Caco-2 (cell line): Measurements from ENCODE around the gene AKAIN1. TPM values are rescaled to one million over a fixed set of nuclear protein-coding genes. Genes with fewer than 3 reads are reported as not detected.

Source experiments
- BruUV-seq: library from RNA; stranded (reverse); fragments of 400-500 nt; replicated peaks from 2 replicates; lab custom pipeline; 2021; lab: Mats Ljungman, UMichigan
- CTCF ChIA-PET: fragments of 300-600 bp; sonication (Branson Sonifier 250); formaldehyde crosslinking; loops from one replicate; lab custom pipeline; 2022; ENCODE audit warnings: antibody characterized with exemption; lab: Charles Lee
- POLR2A ChIA-PET: fragments of 300-600 bp; sonication (Branson Sonifier 250); formaldehyde crosslinking; loops from one replicate; lab custom pipeline; 2022; ENCODE audit warnings: antibody characterized with exemption; lab: Charles Lee
- DNase-seq, 2 experiments: peaks; one replicate each; pipeline versions ENCODE4 v3.0.0 to v3.0.0-alpha.2; 2020 to 2022
- H3K27me3 ChIP-seq: replicated peaks from 2 replicates; pipeline ENCODE4 v1.6.0; 2011; ENCODE audit warnings: low read length; ENCODE audit not compliant: control insufficient read depth, insufficient read depth
- H3K36me3 ChIP-seq: 2 replicates; pipeline ENCODE4 v1.5.1; 2011; ENCODE audit warnings: low read length; ENCODE audit not compliant: control insufficient read depth, insufficient read depth
- H3K4me1 ChIP-seq: fragments of 250-450 bp; sonication (Bioruptor Pico); 2 replicates; pipeline ENCODE4 v1.5.1; 2020; ENCODE audit warnings: mild to moderate bottlenecking
- H3K4me3 ChIP-seq: 2 replicates; pipeline ENCODE4 v1.5.1; 2011; ENCODE audit warnings: low read depth, mild to moderate bottlenecking, control low read depth, low read length
- H3K9me3 ChIP-seq: fragments of 250-450 bp; sonication (Bioruptor Pico); 2 replicates; pipeline ENCODE4 v1.5.1; 2020; ENCODE audit warnings: mild to moderate bottlenecking, moderate library complexity
- H3K27ac Mint-ChIP-seq: one replicate; pipeline ENCODE4 v1.8.0; 2022; ENCODE audit warnings: mixed read lengths; ENCODE audit not compliant: unreplicated experiment
- H3K27me3 Mint-ChIP-seq: one replicate; pipeline ENCODE4 v1.8.0; 2022; ENCODE audit warnings: mixed read lengths; ENCODE audit not compliant: insufficient read depth, unreplicated experiment
- H3K36me3 Mint-ChIP-seq: one replicate; pipeline ENCODE4 v1.8.0; 2022; ENCODE audit warnings: mild to moderate bottlenecking, mixed read lengths; ENCODE audit not compliant: insufficient read depth, unreplicated experiment
- H3K4me1 Mint-ChIP-seq: one replicate; pipeline ENCODE4 v1.8.0; 2022; ENCODE audit warnings: low read depth, mixed read lengths; ENCODE audit not compliant: unreplicated experiment
- H3K4me3 Mint-ChIP-seq: one replicate; pipeline ENCODE4 v1.8.0; 2022; ENCODE audit warnings: mild to moderate bottlenecking, moderate library complexity, mixed read lengths; ENCODE audit not compliant: unreplicated experiment
- H3K9me3 Mint-ChIP-seq: one replicate; pipeline ENCODE4 v1.8.0; 2022; ENCODE audit warnings: mixed read lengths; ENCODE audit not compliant: unreplicated experiment
- intact Hi-C: fragments of 100-400 bp; cut with micrococcal nuclease; formaldehyde crosslinking; loops from one replicate; pipeline ENCODE4 v1.10.0; 2022; ENCODE audit not compliant: unreplicated experiment
- total RNA-seq: library from RNA; stranded (reverse); gene quantifications from 2 replicates; pipeline ENCODE4 v1.2.3, GENCODE V29; 2022
- TF ChIP-seq, protein P1 (sequence below), 2 experiments: fragments of 200-600 bp in 1 of 2; IDR thresholded peaks; 1 replicate in 1 of 2; 2 replicates in 1 of 2; pipeline versions ENCODE4 v1.5.1 to v1.8.0; 2011 to 2022; ENCODE audit warnings: antibody characterized with exemption in 1 of 2, control low read depth in 1 of 2, inconsistent platforms in 1 of 2, low read depth in 1 of 2, low read length in 1 of 2, mild to moderate bottlenecking in 1 of 2, moderate library complexity in 1 of 2; ENCODE audit not compliant: insufficient read depth in 1 of 2, severe bottlenecking in 1 of 2, unreplicated experiment in 1 of 2

The AKAIN1 gene
- total RNA-seq, 1 experiment from 2014 or later = not detected

DNA sequence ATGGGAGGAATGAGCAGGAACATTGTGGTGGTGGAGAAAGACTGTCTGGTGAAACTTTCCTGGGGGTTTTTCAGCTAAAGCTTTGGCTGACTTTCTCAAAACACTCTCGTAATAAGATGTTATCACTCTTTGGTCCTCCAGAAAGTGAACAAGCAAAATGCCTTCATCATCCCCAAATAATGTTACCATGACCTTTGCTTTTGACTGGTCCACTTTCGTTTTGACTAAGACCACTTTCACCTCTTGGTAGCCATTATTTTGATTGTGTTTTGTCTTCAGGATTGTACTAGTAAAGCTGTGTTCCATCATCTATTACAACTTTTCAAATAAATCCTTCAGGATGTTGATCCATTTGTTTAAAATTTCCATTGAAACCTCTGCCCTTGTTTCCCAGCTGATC, 103.2 kb downstream of the AKAIN1 start:
- Mint-ChIP-seq H3K9me3 (peaks cover 6% of the 10 kb centered on the region), H3K4me1 (no peaks in the 10 kb centered on the region), H3K36me3 (no peaks in the 10 kb centered on the region), H3K27ac (no peak overlapping the region), H3K27me3 (peaks cover 10% of the 10 kb centered on the region), H3K4me3 (no peak overlapping the region)
- ChIA-PET POLR2A (no interaction called here), CTCF (no interaction called here)
- no TSS peak for BruUV-seq
- H3K4me3 ChIP-seq = no peak overlapping the region
- TF ChIP-seq, protein P1, sequence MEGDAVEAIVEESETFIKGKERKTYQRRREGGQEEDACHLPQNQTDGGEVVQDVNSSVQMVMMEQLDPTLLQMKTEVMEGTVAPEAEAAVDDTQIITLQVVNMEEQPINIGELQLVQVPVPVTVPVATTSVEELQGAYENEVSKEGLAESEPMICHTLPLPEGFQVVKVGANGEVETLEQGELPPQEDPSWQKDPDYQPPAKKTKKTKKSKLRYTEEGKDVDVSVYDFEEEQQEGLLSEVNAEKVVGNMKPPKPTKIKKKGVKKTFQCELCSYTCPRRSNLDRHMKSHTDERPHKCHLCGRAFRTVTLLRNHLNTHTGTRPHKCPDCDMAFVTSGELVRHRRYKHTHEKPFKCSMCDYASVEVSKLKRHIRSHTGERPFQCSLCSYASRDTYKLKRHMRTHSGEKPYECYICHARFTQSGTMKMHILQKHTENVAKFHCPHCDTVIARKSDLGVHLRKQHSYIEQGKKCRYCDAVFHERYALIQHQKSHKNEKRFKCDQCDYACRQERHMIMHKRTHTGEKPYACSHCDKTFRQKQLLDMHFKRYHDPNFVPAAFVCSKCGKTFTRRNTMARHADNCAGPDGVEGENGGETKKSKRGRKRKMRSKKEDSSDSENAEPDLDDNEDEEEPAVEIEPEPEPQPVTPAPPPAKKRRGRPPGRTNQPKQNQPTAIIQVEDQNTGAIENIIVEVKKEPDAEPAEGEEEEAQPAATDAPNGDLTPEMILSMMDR (IDR thresholded peaks at IDR 0.05; ENCODE audit: insufficient read depth in 1 of 2, low read depth in 1 of 2, low read length in 1 of 2, severe bottlenecking in 1 of 2, unreplicated experiment in 1 of 2) = no peak
- DNase-seq = no peak
- no peaks in the 10 kb centered on the region for H3K36me3 ChIP-seq
- no peaks in the 10 kb centered on the region; the same call in 1 of the 2 replicates for H3K27me3 ChIP-seq
- intact Hi-C loops = no loop called here
- H3K9me3 ChIP-seq = no peaks in the 10 kb centered on the region
- H3K4me1 ChIP-seq = no peaks in the 10 kb centered on the region

Other genes starting within 250 kb of the AKAIN1 start
- 13.9 and 14.7 TPM in 2 replicates for gene ZBTB14, start 98.5 kb upstream of the AKAIN1 start, total RNA-seq